Neural crest cell (in vitro differentiated cells): ENCODE data around the gene YPEL4. TPM values are rescaled to one million over a fixed set of nuclear protein-coding genes. Genes with fewer than 3 reads are reported as not detected.

Source experiments
- DNase-seq: peaks from one replicate; pipeline ENCODE4 v3.0.0; 2021; ENCODE audit warnings: low read depth, mixed read lengths, low spot score
- H3K27ac Mint-ChIP-seq: one replicate; pipeline ENCODE4 v1.8.0; 2021; ENCODE audit warnings: mild to moderate bottlenecking, mixed read lengths; ENCODE audit not compliant: unreplicated experiment
- H3K27me3 Mint-ChIP-seq: 2 replicates; pipeline ENCODE4 v1.8.0; 2021; ENCODE audit warnings: low read depth, mild to moderate bottlenecking, mixed read lengths
- H3K36me3 Mint-ChIP-seq: 2 replicates; pipeline ENCODE4 v1.8.0; 2021; ENCODE audit warnings: low read depth, mild to moderate bottlenecking, mixed read lengths
- H3K4me1 Mint-ChIP-seq: 2 replicates; pipeline ENCODE4 v1.8.0; 2021; ENCODE audit warnings: mixed read lengths
- H3K4me3 Mint-ChIP-seq: one replicate; pipeline ENCODE4 v1.8.0; 2021; ENCODE audit warnings: mild to moderate bottlenecking, mixed read lengths
- H3K9me3 Mint-ChIP-seq: 2 replicates; pipeline ENCODE4 v1.8.0; 2021; ENCODE audit warnings: mixed read lengths
- CTCF ChIP-seq: fragments of 200-600 bp; sonication (generic); conservative IDR thresholded peaks from 2 replicates; pipeline ENCODE4 v1.5.0; 2021; ENCODE audit warnings: antibody characterized with exemption, mild to moderate bottlenecking
- total RNA-seq: library from RNA; stranded (reverse); gene quantifications from 2 replicates; pipeline ENCODE4 v1.2.1, GENCODE V29; 2021

Gene YPEL4
- total RNA-seq, 1 donor from 2014 or later = 0.37 TPM

DNA sequence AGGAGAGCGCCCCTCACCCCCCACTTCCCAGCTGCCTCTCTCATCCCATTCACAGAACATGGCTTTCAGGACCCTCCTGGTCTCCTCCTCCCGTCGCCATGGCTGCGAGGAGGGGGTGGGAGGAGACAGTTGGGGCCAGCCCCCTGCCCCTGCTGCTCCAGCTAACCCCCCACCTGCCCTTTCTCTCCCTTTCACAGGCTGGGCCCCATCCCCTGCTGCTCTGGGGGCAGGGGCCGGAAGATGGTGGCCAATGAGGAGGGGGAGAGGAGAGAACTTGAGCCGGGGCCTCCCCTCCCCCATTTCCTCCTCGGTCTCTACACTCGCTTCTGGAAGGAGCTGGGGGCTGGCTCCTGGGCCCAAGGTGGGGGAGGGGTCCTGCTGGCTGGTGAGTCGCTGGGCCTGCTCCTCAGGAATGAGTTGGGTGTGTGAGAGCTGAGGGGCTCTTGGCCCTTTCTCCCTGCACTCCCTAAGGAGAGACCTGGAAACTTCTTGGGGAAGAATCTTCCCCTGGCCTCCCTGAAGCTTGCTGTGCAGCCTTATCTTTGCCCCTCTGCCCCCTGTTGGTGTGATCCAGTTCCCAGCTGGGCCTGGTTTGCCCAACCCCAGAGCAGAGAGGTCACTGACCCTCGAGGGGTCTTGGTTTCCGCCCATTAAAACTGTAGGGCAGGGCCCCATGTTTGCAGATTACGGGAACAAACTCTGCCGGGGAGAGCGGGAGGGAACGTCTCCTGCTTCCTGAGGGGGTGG lies 10.2 kb downstream of the YPEL4 start:
- Mint-ChIP-seq H3K36me3 (peaks cover 23% of the 10 kb centered on the region), H3K4me3 (peak overlapping the region; percentile 99), H3K27ac (peak overlapping the region; percentile 98), H3K4me1 (peaks cover 58% of the 10 kb centered on the region), H3K27me3 (peaks cover 15% of the 10 kb centered on the region), H3K9me3 (no peaks in the 10 kb centered on the region)
- peak; percentile 30 for TF ChIP-seq CTCF
- DNase-seq = peak; percentile 92

DNA sequence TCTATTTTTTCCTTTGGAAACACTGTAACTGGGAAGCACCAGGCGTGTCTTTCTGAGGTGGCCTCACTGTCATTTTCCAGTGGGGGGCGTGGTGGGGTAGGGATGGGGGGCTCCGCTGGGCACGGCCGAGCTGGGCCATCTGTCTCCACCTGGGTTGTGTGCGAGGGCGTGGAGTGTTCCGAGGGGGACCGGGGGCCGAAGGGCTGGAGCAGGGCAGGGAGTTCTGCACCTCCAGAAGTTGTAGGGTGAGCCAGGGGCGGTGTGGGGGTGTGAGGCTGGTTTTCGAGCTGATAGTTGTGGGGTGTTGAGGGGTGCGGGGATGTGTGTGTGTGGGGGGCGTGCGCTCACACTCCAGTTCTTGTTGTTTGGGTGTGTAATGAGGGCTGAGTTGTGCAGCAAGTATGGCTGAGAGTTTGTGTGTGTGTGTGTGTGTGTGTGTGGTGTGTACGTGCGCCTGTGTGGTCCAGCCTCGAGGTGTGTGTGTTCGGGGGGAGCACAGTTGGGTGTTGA lies 10.8 kb downstream of the YPEL4 start:
- DNase-seq = no peak
- peaks cover 22% of the 10 kb centered on the region for H3K36me3 Mint-ChIP-seq

DNA sequence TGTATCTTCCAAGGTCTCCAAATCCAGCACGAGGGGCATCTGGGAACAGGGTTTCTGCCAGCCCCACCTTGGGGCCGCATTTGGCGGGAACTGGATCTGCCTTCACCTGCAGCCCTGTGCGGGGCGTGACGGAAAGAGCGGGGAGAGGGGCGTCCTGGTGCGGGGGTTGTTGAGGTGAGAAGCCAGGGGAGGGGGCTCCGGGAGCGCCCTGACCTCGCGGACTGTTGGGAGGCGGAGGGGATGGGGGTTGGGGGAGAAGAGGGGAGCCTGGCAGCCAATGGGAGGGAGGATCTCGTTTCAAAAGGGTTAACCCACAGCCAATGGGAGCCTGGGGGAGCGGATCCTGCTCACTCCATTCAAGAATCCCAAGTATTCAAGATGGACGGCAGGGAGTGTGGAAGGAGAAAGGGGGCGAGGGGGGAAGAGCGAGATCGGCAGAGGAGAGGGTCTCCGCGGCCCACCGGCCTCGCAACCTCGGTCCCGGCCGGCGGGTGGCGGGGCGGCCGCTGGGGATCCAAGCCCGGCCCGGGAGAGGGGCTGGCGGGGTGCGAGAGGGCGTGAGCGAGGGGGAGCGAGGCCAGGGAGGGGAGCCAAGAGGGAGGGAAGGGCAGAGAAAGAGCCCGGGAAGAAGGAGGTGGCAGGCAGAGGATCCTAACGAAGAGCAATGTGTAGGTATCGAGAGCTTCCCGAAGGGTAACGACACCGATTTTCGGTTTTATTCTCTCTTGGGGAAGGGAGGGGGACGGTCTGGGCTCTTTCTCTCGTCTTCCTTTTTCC lies 11.5 kb downstream of the YPEL4 start:
- no peak for TF ChIP-seq CTCF
- peak overlapping the region; percentile 99 for H3K4me3 Mint-ChIP-seq

More for the DNA sequence above, 10.8 kb downstream of the YPEL4 start:
- Mint-ChIP-seq H3K9me3 (no peaks in the 10 kb centered on the region), H3K27me3 (peaks cover 13% of the 10 kb centered on the region), H3K4me1 (peaks cover 54% of the 10 kb centered on the region), H3K4me3 (peak overlapping the region; percentile 99), H3K27ac (peak overlapping the region; percentile 98)
- no peak for TF ChIP-seq CTCF

GRCh38 chr11:57637626-57638004 lies 12.1 kb downstream of the YPEL4 start:
- Mint-ChIP-seq H3K27me3 (peaks cover 12% of the 10 kb centered on the region), H3K4me1 (peaks cover 42% of the 10 kb centered on the region), H3K27ac (peak overlapping the region; percentile 98), H3K4me3 (peak overlapping the region; percentile 99), H3K36me3 (peaks cover 15% of the 10 kb centered on the region), H3K9me3 (no peaks in the 10 kb centered on the region)
- peak; percentile 58 for DNase-seq
- TF ChIP-seq CTCF = no peak

More for the DNA sequence above, 11.5 kb downstream of the YPEL4 start:
- peak overlapping the region; percentile 98 for H3K27ac Mint-ChIP-seq
- no peaks in the 10 kb centered on the region for H3K9me3 Mint-ChIP-seq
- peaks cover 18% of the 10 kb centered on the region for H3K36me3 Mint-ChIP-seq
- peaks cover 12% of the 10 kb centered on the region for H3K27me3 Mint-ChIP-seq
- H3K4me1 Mint-ChIP-seq = peaks cover 48% of the 10 kb centered on the region
- peak; percentile 72 for DNase-seq

GRCh38 chr11:57635246-57635645 lies 14.5 kb downstream of the YPEL4 start:
- Mint-ChIP-seq H3K36me3 (peaks cover 3% of the 10 kb centered on the region), H3K9me3 (no peaks in the 10 kb centered on the region), H3K27ac (no peak overlapping the region), H3K4me1 (peaks cover 33% of the 10 kb centered on the region), H3K4me3 (no peak overlapping the region), H3K27me3 (peaks cover 9% of the 10 kb centered on the region)
- TF ChIP-seq CTCF = no peak
- DNase-seq = no peak
